Uterus (tissue), 4 donors: ENCODE measurements around the gene MLPH. TPM values are rescaled to one million over a fixed set of nuclear protein-coding genes. Genes with fewer than 3 reads are reported as not detected.
"Not testable (repeated sequence)": the region's sequence is repeated elsewhere in the genome, so short reads cannot be mapped to it uniquely, and the experiment has no call there.

Source experiments
- DNase-seq, 2 donors: peaks; one replicate each; pipeline ENCODE4 v3.0.0-alpha.2; 2019 to 2020
- H3K27ac ChIP-seq, 2 donors: fragments of 200-600 bp; sonication (generic); 1 replicate in 1 of 2; 2 replicates in 1 of 2; pipeline ENCODE4 v1.5.1; 2016 to 2018
- H3K27me3 ChIP-seq, 2 donors: fragments of 200-600 bp; sonication (generic); one replicate each; pipeline ENCODE4 v1.5.1; 2018 to 2019; ENCODE audit warnings: control low read depth in 1 of 2
- H3K36me3 ChIP-seq, 2 donors: fragments of 200-600 bp; sonication (generic); one replicate each; pipeline ENCODE4 v1.5.1; 2019; ENCODE audit warnings: control low read depth in 1 of 2
- H3K4me1 ChIP-seq, 2 donors: fragments of 200-600 bp; sonication (generic); one replicate each; pipeline ENCODE4 v1.5.1; 2018 to 2019; ENCODE audit warnings: control low read depth in 1 of 2
- H3K4me3 ChIP-seq, 2 donors: fragments of 200-600 bp; sonication (generic); 1 replicate in 1 of 2; 2 replicates in 1 of 2; pipeline ENCODE4 v1.5.1; 2018 to 2019; ENCODE audit warnings: mild to moderate bottlenecking in 1 of 2
- H3K9me3 ChIP-seq, 2 donors: fragments of 200-600 bp; sonication (generic); one replicate each; pipeline ENCODE4 v1.5.1; 2019; ENCODE audit warnings: control low read depth in 1 of 2
- POLR2A ChIP-seq, 2 donors: fragments of 450-650 bp; IDR thresholded peaks; one replicate each; pipeline ENCODE4 v1.6.1; 2016; ENCODE audit warnings: antibody characterized with exemption in 2 of 2, mild to moderate bottlenecking in 1 of 2, moderate library complexity in 1 of 2
- intact Hi-C: fragments of 100-400 bp; cut with DNase I; formaldehyde crosslinking; loops from one replicate; pipeline ENCODE4 v1.15.1; 2023; ENCODE audit warnings: low total_unique reads
- total RNA-seq, 4 donors: library from RNA; depleted of rRNA in 3 of 4; stranded (reverse); fragments of >200 nt in 3 of 4; gene quantifications; one replicate each; pipeline versions ENCODE4 v1.1.0 to v1.2.4, GENCODE V29; 2014 to 2023
- TF ChIP-seq, protein P1 (sequence below), 4 experiments: fragments of 200-600 bp in 2 of 4; fragments of 450-650 bp in 2 of 4; sonication (generic) in 2 of 4; IDR thresholded peaks; one replicate each; pipeline ENCODE4 v1.5.1; 2016 to 2019; ENCODE audit warnings: antibody characterized with exemption in 4 of 4, mild to moderate bottlenecking in 2 of 4, moderate library complexity in 1 of 4
- donor health status: DM: yes; HTN: yes; CAD: no.

The MLPH gene
- total RNA-seq, 4 donors from 2014 or later: 1.2 to 16.5 (median 8.9) TPM

DNA sequence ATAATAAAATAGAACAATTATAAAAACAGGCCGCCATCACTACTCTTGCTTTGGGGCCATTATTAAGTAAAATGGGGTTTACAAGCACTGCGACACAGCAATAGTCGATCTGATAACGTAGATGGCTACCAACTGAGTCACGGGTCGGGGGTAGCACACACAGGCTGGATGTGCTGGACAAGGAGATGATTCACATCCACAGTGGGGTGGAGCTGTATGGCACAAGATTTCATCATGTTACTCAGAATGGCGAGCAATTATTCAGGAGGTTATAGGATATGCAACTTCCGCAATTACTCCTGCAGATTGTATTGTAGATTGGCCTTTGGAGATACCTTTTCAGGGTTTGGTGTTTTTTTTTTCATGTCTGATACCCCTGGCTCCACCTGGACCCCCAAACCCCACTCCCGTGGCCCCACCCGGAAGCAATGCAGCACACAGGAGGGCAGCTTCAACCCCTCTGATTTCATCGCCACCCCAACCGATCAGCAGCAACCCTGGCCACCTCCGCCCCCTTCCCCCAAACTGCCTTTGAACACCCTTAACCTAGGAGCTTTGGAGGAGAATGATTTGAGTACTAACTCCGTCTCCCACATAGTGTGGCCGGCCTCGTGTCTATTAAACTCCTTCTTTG, 21.4 kb upstream of the MLPH start:
- Histone ChIP-seq H3K27ac (peak overlapping the region; percentile 40 to 67), H3K4me3 (no peak overlapping the region), H3K27me3 (no peaks in the 10 kb centered on the region), H3K4me1 (no peaks in the 10 kb centered on the region), H3K9me3 (no peaks in the 10 kb centered on the region), H3K36me3 (no peaks in the 10 kb centered on the region)
- TF ChIP-seq POLR2A (IDR thresholded peaks at IDR 0.05): no peak
- TF ChIP-seq, protein P1, sequence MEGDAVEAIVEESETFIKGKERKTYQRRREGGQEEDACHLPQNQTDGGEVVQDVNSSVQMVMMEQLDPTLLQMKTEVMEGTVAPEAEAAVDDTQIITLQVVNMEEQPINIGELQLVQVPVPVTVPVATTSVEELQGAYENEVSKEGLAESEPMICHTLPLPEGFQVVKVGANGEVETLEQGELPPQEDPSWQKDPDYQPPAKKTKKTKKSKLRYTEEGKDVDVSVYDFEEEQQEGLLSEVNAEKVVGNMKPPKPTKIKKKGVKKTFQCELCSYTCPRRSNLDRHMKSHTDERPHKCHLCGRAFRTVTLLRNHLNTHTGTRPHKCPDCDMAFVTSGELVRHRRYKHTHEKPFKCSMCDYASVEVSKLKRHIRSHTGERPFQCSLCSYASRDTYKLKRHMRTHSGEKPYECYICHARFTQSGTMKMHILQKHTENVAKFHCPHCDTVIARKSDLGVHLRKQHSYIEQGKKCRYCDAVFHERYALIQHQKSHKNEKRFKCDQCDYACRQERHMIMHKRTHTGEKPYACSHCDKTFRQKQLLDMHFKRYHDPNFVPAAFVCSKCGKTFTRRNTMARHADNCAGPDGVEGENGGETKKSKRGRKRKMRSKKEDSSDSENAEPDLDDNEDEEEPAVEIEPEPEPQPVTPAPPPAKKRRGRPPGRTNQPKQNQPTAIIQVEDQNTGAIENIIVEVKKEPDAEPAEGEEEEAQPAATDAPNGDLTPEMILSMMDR (IDR thresholded peaks at IDR 0.05): no peak
- no peak for DNase-seq
- intact Hi-C loops: no loop called here

DNA sequence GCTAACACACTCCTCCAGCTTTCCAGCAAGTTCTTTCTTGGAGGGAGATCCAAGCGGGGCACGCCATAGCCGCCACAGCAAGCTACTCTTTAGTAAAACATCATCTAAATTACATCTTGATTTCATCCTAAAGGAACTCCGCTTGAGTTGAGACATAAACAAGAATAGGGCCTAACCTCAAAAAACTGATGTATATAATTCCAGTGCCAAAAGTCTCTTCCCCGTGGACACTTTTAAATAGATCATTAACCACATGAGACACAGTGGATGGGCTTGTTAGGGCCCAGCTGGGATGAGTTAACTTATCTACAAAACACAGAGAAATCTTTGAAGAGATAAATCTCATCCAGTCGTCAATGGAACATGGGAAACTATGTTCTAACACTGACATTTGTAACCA, 20.8 kb upstream of the MLPH start:
- no peaks in the 10 kb centered on the region for H3K9me3 ChIP-seq
- intact Hi-C loops: no loop called here
- peak overlapping the region; percentile 40 to 67 for H3K27ac ChIP-seq
- TF ChIP-seq, protein P1 (IDR thresholded peaks at IDR 0.05): no peak
- no peak for TF ChIP-seq POLR2A (IDR thresholded peaks at IDR 0.05)
- H3K4me1 ChIP-seq: no peaks in the 10 kb centered on the region
- H3K27me3 ChIP-seq: no peaks in the 10 kb centered on the region
- no peaks in the 10 kb centered on the region for H3K36me3 ChIP-seq
- no peak overlapping the region for H3K4me3 ChIP-seq
- no peak for DNase-seq

DNA sequence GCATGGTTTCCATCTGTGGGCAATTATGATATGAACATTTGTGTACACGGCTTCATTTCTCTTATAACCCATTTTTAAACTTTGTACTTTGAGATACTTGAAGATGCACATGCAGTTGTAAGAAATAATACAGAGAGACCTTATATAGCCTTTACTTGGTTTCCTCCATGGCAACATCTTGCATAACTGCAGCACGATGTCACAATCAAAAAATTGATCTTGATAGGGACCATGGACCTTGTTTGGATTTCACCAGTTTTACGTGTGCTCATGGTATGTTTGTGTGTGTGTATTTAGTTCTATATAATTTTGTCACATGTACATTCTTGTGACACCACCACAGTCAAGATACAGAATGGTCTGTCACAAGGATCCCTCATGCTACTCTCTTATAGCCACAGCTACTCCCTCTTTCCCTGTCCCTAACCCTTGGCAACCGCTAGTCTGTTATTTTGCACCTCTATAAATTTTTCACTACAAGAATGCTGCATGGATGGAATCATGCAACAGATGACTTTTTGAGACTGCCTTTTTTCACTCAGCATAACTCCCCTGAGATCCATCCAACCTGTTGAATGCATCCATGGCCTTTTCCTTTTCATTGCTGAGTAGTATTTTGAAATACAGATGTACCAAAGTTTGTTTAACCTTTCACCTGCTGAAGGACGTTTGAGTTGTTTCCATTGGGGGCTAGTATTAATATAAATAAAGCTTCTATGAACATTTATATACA, 19.4 kb upstream of the MLPH start:
- no peak for DNase-seq
- Histone ChIP-seq H3K4me3 (no peak overlapping the region), H3K4me1 (no peaks in the 10 kb centered on the region), H3K9me3 (no peaks in the 10 kb centered on the region), H3K36me3 (no peaks in the 10 kb centered on the region), H3K27ac (no peak overlapping the region), H3K27me3 (no peaks in the 10 kb centered on the region)
- intact Hi-C loops: no loop called here
- TF ChIP-seq POLR2A (IDR thresholded peaks at IDR 0.05): no peak
- TF ChIP-seq, protein P1 (IDR thresholded peaks at IDR 0.05): no peak

DNA sequence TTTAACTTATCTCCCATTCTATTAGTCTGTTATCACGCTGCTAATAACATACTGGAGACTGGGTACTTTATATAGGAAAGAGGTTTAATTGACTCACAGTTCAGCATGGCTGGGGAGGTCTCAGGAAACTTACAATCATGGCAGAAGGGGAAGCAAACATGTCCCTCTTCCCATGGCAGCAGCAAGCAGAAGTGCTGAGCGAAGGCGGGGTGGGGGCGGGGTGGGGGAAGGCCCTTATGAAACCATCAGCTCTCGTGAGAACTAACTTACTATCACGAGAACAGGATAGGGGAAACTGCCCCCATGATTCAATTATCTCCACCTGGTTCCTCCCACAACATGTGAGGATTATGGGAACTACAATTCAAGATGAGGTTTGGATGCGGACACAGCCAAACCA, 17.6 kb upstream of the MLPH start:
- H3K27ac ChIP-seq: not testable (repeated sequence)

DNA sequence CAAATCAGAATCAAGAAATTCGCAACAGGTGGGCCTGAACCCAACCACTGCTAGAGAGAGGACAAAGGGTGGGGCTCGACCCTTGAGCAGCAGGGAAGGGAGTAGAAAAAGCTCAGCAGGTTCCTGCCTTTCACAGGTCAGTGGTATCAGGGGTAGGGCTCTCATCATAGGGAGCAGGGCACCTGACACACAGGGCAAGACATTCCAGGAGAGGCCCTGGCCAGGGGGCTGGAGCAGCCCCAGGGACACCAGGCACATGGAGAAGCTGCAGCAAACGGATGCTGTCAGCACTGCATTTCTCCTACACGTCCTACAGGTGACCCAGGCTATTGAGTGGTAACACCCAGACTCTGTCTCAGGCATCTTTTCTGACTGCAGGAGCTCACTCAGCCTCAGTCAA, 17.2 kb upstream of the MLPH start:
- H3K27ac ChIP-seq: no peak overlapping the region
- no peak for DNase-seq
- no peaks in the 10 kb centered on the region for H3K27me3 ChIP-seq
- intact Hi-C loops: loop anchor here (5.0 kb wide), 1 partner anchor 53 kb away; no protein-coding TSS in a partner anchor
- H3K9me3 ChIP-seq: no peaks in the 10 kb centered on the region
- no peaks in the 10 kb centered on the region for H3K36me3 ChIP-seq
- TF ChIP-seq POLR2A (IDR thresholded peaks at IDR 0.05): no peak
- TF ChIP-seq, protein P1 (IDR thresholded peaks at IDR 0.05): no peak
- H3K4me1 ChIP-seq: peaks cover 0 to 4% of the 10 kb centered on the region in 2 donors
- H3K4me3 ChIP-seq: no peak overlapping the region

More for the DNA sequence above, 17.6 kb upstream of the MLPH start:
- H3K4me1 ChIP-seq, H3K27me3 ChIP-seq, H3K9me3 ChIP-seq, H3K36me3 ChIP-seq, DNase-seq, intact Hi-C loops, H3K4me3 ChIP-seq: not testable (repeated sequence)
